Measurements from ENCODE around the gene GNE. TPM values are rescaled to one million over a fixed set of nuclear protein-coding genes. Genes with fewer than 3 reads are reported as not detected.

GNE gene
- total and polyA plus RNA-seq, 2 of the 8 experiments (the other 6 are each of a cell fraction or from before 2014, with no cell fraction given), result 5.1 to 11.1 TPM

Small RNA genes within 50 kb of the gene (small RNA-seq; reads per million reads assigned to genes)
- not detected for gene RNU4-53P (ENCODE audit: insufficient read depth)

Other genes with a start within 250 kb of the GNE start
- 9.8 and 10.0 TPM in 2 replicates for gene RECK, start 221.5 kb downstream of the GNE start, total RNA-seq (2021; fragmentation: NEBNext Ultra II Directional; extraction: Animal tissue kit (Norgen Biotek cat#: 25700))
- gene RECK, start 221.5 kb downstream of the GNE start, polyA plus RNA-seq (2011; rRNA removed), result 5.0 and 5.4 TPM in 2 replicates
- gene GLIPR2, start 121.7 kb downstream of the GNE start, total RNA-seq (2021; fragmentation: NEBNext Ultra II Directional; extraction: Animal tissue kit (Norgen Biotek cat#: 25700)), result 7.9 and 8.9 TPM in 2 replicates
- 10.2 and 12.0 TPM in 2 replicates for gene GLIPR2, start 121.7 kb downstream of the GNE start, polyA plus RNA-seq (2011; rRNA removed)
- 0.19 and 0.27 TPM in 2 replicates for gene CCIN, start 89.1 kb downstream of the GNE start, total RNA-seq (2021; fragmentation: NEBNext Ultra II Directional; extraction: Animal tissue kit (Norgen Biotek cat#: 25700))
- gene CCIN, start 89.1 kb downstream of the GNE start, polyA plus RNA-seq (2011; rRNA removed), result 0.20 and 0.21 TPM in 2 replicates
- 236 and 239 TPM in 2 replicates for gene CLTA, start 67.5 kb downstream of the GNE start, total RNA-seq (2021; fragmentation: NEBNext Ultra II Directional; extraction: Animal tissue kit (Norgen Biotek cat#: 25700))
- 137 and 146 TPM in 2 replicates for gene CLTA, start 67.5 kb downstream of the GNE start, polyA plus RNA-seq (2011; rRNA removed)
- 60.9 and 61.3 TPM in 2 replicates for gene RNF38, start 141.8 kb upstream of the GNE start, total RNA-seq (2021; fragmentation: NEBNext Ultra II Directional; extraction: Animal tissue kit (Norgen Biotek cat#: 25700))
- 40.7 and 54.9 TPM in 2 replicates for gene RNF38, start 141.8 kb upstream of the GNE start, polyA plus RNA-seq (2011; rRNA removed)

All from H1 (cell line).